ENCODE measurements around the gene PCDHGA1. TPM values are rescaled to one million over a fixed set of nuclear protein-coding genes. Genes with fewer than 3 reads are reported as not detected.
"Not testable (repeated sequence)": the region's sequence is repeated elsewhere in the genome, so short reads cannot be mapped to it uniquely, and the experiment has no call there.

Gene PCDHGA1
- total RNA-seq, 1 experiment from 2014 or later = 0.35 TPM

DNA sequence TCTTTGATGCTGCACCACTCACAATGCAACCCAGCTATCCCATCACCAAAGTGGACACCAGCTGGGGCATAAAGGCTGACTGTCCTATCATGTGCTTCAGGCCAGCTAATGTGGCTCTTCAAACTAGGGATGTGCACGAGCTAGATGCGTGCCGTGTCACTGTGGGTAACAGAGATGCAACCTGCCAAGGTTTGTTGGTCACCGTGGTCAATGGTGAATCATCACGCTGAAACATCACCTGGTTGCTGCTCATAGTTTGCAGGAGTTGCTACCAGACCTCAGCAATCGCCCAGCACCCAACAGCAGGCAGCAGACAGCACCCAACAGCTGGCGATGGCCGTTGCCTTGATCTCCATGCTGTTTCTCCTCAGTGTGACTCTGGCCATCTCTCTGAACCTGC, 2.1 kb upstream of the PCDHGA1 start:
- CTCF ChIA-PET = interaction anchor here (0.7 to 3.9 kb wide), 9 partner anchors 8 to 230 kb away, joined by 3 to 31 read pairs (median 3); partner anchors contain the start of genes PCDHB14, PCDHGB3 and TAF7
- BruUV-seq (replicated peaks) = no TSS peak
- no peaks in the 10 kb centered on the region for H3K27me3 Mint-ChIP-seq (ENCODE audit: insufficient read depth, unreplicated experiment)
- no peak for DNase-seq (ENCODE audit: unreplicated experiment)
- intact Hi-C loops (cut with micrococcal nuclease) = no loop called here
- H3K36me3 Mint-ChIP-seq (ENCODE audit: insufficient read depth, unreplicated experiment) = no peaks in the 10 kb centered on the region
- H3K27ac Mint-ChIP-seq (ENCODE audit: low read depth, unreplicated experiment) = no peak overlapping the region
- TF ChIP-seq, protein P1, sequence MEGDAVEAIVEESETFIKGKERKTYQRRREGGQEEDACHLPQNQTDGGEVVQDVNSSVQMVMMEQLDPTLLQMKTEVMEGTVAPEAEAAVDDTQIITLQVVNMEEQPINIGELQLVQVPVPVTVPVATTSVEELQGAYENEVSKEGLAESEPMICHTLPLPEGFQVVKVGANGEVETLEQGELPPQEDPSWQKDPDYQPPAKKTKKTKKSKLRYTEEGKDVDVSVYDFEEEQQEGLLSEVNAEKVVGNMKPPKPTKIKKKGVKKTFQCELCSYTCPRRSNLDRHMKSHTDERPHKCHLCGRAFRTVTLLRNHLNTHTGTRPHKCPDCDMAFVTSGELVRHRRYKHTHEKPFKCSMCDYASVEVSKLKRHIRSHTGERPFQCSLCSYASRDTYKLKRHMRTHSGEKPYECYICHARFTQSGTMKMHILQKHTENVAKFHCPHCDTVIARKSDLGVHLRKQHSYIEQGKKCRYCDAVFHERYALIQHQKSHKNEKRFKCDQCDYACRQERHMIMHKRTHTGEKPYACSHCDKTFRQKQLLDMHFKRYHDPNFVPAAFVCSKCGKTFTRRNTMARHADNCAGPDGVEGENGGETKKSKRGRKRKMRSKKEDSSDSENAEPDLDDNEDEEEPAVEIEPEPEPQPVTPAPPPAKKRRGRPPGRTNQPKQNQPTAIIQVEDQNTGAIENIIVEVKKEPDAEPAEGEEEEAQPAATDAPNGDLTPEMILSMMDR (IDR thresholded peaks at IDR 0.05; ENCODE audit: unreplicated experiment) = no peak
- H3K4me1 Mint-ChIP-seq (ENCODE audit: insufficient read depth, unreplicated experiment) = no peaks in the 10 kb centered on the region
- H3K9me3 Mint-ChIP-seq (ENCODE audit: unreplicated experiment) = peaks cover 15% of the 10 kb centered on the region
- H3K4me3 Mint-ChIP-seq (ENCODE audit: unreplicated experiment) = no peak overlapping the region
- POLR2A ChIA-PET = interaction anchor here (3.3 kb wide), 1 partner anchor 8 kb away, joined by 21 read pairs; the partner anchor contains the start of gene TAF7

DNA sequence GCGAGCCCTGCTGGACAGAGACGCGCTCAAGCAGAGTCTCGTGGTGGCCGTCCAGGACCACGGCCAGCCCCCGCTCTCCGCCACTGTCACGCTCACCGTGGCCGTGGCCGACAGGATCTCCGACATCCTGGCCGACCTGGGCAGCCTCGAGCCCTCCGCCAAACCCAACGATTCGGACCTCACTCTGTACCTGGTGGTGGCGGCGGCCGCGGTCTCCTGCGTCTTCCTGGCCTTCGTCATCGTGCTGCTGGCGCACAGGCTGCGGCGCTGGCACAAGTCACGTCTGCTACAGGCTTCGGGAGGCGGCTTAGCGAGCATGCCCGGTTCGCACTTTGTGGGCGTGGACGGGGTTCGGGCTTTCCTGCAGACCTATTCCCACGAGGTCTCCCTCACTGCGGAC, 2.3 kb downstream of the PCDHGA1 start:
- BruUV-seq (replicated peaks); DNase-seq (ENCODE audit: unreplicated experiment); H3K27ac Mint-ChIP-seq (ENCODE audit: low read depth, unreplicated experiment); H3K27me3 Mint-ChIP-seq (ENCODE audit: insufficient read depth, unreplicated experiment); H3K36me3 Mint-ChIP-seq (ENCODE audit: insufficient read depth, unreplicated experiment); intact Hi-C loops (cut with micrococcal nuclease); H3K4me1 Mint-ChIP-seq (ENCODE audit: insufficient read depth, unreplicated experiment); H3K4me3 Mint-ChIP-seq (ENCODE audit: unreplicated experiment): not testable (repeated sequence)
- CTCF ChIA-PET = interaction anchor here (3.5 kb wide), 1 partner anchor 13 kb away, joined by 18 read pairs; the partner anchor contains the start of gene TAF7
- H3K9me3 Mint-ChIP-seq (ENCODE audit: unreplicated experiment) = peaks cover 14% of the 10 kb centered on the region
- POLR2A ChIA-PET = interaction anchor here (0.7 to 0.8 kb wide), 2 partner anchors 8 to 12 kb away, joined by 3 to 5 read pairs; partner anchors contain the start of gene TAF7

DNA sequence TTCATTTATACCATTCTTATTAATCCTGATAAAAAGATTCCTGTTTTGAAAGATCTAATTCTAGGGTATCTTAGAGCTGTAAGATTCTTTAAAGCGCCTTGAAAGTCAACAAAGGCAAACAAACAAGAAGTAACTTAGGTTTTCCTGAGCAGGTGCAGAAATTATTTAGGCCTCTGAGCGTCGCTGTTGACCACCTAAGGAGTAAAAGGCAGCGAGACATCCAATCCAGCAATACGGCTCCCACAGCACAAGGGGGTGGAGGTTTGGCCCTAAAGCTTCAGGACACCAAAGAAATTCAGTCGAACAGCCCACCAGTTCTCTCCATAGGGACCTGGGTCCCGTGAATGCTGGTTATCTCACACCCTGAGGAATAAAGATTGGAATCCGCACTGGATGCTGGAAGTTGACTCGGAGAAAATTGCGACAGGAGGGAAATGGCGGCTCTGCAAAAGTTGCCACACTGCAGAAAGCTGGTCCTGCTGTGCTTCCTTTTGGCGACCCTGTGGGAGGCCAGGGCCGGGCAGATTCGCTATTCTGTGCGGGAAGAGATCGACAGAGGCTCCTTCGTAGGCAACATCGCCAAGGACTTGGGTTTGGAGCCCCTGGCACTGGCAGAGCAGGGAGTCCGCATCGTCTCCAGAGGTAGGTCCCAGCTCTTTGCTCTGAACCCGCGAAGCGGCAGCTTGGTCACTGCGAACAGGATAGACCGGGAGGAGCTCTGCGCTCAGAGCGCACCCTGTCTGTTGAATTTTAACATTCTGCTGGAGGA, 8.4 kb downstream of the PCDHGA1 start, which contains the start of gene PCDHGA2:
Gene PCDHGA2 (plus strand): TSS at position 223 of the 769 bp plus-strand sequence.
- peak; percentile 34 for DNase-seq (ENCODE audit: unreplicated experiment)
- intact Hi-C loops (cut with micrococcal nuclease) = no loop called here
- TF ChIP-seq, protein P1 (IDR thresholded peaks at IDR 0.05; ENCODE audit: unreplicated experiment) = peak; percentile 30
- H3K27me3 Mint-ChIP-seq (ENCODE audit: insufficient read depth, unreplicated experiment) = no peaks in the 10 kb centered on the region
- peaks cover 57% of the 10 kb centered on the region for H3K9me3 Mint-ChIP-seq (ENCODE audit: unreplicated experiment)
- POLR2A ChIA-PET = interaction anchor here (0.9 kb wide), 1 partner anchor 18 kb away, joined by 3 read pairs; the partner anchor contains the start of gene TAF7
- no peaks in the 10 kb centered on the region for H3K4me1 Mint-ChIP-seq (ENCODE audit: insufficient read depth, unreplicated experiment)
- H3K4me3 Mint-ChIP-seq (ENCODE audit: unreplicated experiment) = peak within 1 kb of the TSS; percentile 30
- peaks cover 4% of the 10 kb centered on the region for H3K36me3 Mint-ChIP-seq (ENCODE audit: insufficient read depth, unreplicated experiment)
- no TSS peak for BruUV-seq (replicated peaks)
- CTCF ChIA-PET = interaction anchor here (0.6 to 1.4 kb wide), 8 partner anchors 8 to 377 kb away, joined by 3 to 8 read pairs (median 4); partner anchors contain the start of genes PCDHB10 and TAF7
- H3K27ac Mint-ChIP-seq (ENCODE audit: low read depth, unreplicated experiment) = no peak within 1 kb of the TSS

DNA sequence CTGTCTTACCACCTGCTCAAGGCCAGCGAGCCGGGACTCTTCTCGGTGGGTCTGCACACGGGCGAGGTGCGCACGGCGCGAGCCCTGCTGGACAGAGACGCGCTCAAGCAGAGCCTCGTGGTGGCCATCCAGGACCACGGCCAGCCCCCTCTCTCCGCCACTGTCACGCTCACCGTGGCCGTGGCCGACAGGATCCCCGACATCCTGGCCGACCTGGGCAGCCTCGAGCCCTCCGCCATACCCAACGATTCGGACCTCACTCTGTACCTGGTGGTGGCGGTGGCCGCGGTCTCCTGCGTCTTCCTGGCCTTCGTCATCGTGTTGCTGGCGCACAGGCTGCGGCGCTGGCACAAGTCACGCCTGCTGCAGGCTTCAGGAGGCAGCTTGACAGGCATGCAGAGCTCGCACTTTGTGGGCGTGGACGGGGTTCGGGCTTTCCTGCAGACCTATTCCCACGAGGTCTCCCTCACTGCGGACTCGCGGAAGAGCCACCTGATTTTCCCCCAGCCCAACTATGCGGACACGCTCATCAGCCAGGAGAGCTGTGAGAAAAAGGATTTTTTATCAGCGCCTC, 10.6 kb downstream of the PCDHGA1 start:
- H3K4me3 Mint-ChIP-seq (ENCODE audit: unreplicated experiment); BruUV-seq (replicated peaks); CTCF ChIA-PET; H3K27ac Mint-ChIP-seq (ENCODE audit: low read depth, unreplicated experiment); H3K36me3 Mint-ChIP-seq (ENCODE audit: insufficient read depth, unreplicated experiment); intact Hi-C loops (cut with micrococcal nuclease); H3K27me3 Mint-ChIP-seq (ENCODE audit: insufficient read depth, unreplicated experiment); DNase-seq (ENCODE audit: unreplicated experiment); H3K4me1 Mint-ChIP-seq (ENCODE audit: insufficient read depth, unreplicated experiment): not testable (repeated sequence)
- POLR2A ChIA-PET = interaction anchor here (0.9 kb wide), 1 partner anchor 182 kb away, joined by 3 read pairs; no protein-coding TSS in a partner anchor
- H3K9me3 Mint-ChIP-seq (ENCODE audit: unreplicated experiment) = peaks cover 59% of the 10 kb centered on the region

Measured in MCF 10A (cell line).